GM18499 (cell line): ENCODE results near the gene BTBD7.

Experiments used
- ATAC-seq: cut with Tn5 transposase; IDR thresholded peaks from one replicate; pipeline ENCODE4 v1.9.1; 2021; ENCODE audit warnings: moderate number of reproducible peaks; ENCODE audit not compliant: insufficient read depth, unreplicated experiment

Gene BTBD7

DNA sequence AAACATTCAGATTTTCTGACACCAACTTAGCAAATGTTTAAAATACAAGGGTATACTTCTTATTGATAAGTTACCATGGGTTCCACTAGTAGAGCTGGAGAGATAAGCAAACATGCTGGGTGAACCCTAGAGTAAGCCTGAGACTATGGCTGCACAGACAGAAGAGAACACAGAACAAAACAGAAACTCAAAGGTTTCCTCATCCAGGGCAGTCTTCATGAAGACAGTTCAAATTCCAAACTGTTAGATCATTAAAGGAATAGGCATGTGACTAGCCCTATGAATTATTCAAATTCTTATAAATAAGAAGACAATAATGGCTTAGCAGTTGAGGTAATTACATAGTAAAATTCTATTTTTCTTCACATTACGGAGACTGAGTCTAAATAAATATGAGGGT lies 28.1 kb downstream of the BTBD7 start:
- ATAC-seq: no peak

DNA sequence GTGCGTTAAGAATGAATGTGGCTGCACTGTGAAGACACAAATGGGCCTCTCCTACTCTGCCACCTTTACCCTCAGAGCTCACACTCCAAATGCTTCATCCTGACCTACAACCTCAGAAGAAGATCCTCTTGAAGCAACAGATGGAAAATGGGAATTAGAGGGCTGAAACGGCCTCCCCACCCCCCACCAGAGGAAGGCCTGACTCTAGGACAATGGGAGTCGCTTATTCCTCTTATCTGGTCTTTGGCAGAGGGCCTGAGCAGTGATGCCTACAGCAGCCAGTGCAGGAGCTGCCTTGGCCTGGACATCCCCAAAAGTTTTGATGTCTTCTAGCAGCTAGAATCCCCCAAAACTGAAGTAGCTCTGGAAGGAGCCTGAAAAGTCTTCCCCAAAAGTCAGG lies 29.2 kb downstream of the BTBD7 start:
- no peak for ATAC-seq

DNA sequence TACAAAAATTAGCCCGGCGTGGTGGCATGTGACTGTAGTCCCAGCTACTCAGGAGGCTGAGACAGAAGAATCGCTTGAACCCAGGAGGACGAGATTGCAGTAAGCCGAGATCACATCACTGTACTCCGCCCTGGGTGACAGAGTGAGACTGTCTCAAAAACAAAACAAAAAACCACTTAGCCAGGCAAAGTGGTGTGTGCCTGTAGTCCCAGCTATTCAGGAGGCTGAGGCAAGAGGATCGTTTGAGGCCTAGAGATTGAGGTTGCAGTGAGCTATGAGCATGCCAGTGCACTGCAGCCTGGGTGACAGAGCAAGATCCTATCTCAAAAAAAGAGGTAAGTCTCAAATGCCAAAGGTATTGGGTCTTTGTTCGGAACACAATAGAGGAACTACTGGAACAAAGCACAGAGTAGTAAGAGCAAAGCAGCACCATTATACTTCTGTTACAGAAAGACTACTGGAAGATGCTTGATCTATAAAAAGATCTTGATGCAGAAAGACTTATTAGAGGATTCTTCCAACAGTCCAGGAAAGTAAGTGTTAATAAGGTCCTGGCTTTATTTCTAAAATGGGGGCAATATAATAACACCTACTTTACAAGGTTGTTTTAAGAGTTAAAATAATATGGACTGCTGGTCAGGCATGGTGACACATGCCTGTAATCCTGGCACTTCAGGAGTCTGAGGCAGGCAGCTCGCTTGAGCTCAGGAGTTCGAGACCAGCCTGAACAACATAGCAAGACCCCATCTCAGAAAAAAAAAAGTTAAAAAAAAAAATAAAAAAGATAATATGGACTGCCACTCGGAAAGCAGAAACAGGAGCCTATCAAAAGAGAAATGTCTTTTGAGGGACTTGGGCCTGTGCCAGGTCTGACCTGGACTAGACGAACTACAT lies 29.9 kb downstream of the BTBD7 start:
- no peak for ATAC-seq

DNA sequence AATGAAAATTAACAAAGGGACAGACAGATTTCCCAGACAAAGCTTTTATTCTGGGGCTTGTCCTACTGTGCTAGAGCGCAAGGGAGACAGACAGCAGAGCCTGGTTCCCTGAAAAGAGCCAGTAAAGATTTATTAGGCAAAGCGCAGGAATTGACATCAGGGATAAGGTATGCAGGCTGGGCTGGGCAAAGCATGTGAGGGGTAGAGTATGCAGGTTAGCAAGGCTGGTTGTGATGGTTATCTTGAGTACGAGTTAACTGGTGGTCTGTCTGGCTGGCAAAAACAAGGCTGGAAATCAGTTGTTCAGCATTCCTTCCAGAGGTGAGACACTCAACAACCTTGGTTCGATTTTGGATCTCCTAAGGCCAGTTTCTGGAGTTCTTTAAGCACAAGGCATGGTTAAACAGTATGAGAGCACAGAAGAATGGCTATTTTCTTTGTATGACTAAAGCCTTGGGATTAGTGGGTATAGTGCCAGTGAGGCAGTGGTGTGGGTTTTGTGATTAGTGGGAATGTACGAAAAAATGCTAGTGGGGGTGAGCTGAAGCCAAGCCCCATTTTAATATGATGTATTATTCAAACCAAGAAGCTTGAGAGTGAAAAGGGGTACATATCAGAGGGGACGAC lies 30.9 kb downstream of the BTBD7 start:
- no peak for ATAC-seq

DNA sequence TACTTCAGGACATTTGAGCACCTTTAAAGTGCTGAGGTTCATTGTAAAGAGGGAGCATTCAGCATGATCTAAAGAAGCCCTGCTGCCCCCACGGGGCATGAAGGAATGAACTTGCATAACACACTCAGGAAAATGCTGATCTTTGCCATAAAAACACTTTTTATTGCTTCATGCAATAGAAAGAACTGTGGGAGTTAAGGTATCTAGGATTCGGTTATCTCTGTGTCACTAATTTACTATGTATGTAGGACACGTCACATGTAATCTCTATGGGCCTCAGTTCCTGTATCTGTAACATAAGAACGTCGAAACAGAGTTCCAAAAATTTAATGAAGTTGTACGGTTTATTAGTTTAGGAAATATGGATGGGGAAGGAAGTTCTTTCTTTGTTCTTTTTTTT lies 33.0 kb downstream of the BTBD7 start:
- no peak for ATAC-seq

DNA sequence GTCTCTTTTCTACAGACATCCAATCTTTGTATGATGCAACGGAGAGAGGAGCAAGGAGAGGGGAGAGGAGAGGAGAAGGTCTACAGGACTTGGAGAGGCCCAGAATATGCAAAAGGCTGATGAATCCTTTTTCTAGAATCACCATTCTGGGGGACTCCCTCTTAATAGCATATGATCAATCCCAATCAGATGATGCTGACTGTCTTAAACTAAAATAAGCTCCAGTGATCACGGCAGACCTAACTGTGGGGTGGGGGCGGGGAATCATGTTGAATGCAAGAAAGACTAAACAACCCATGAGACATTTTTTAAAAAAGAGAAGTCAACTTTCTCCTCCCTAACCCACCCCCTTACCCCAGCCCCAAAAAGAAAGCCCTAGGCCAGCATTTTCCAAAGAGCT lies 33.4 kb downstream of the BTBD7 start:
- no peak for ATAC-seq

DNA sequence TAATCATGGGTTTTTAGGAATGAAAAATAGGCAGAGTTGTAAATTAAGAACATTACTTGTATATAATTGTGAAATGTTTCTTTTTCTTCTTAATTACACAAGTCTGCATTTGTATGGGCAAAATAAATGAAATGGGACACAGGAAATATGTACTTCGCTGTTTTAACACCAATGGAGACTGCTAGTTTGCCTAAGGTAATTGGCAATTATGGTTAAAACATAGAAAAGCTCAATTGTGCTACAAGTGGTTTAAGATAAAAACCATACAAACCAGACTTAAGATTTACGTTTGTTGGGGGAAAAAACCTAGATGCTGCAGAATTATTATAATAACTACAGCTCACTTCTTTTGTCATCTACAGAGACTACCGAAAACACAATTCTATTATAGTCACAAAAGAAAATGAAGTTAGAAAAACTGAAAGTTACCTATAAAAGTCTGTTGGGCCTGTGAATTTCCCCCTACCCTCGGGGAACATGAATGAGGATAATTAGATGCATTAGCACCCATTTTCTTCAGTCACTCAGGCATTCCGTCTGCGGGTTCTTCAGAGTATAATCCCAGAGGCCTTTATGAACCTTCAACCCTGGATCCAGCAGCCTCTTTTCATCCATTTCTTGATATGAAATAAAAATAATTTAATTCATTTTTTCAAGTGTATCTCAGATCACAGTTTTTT lies 37.2 kb downstream of the BTBD7 start:
- no peak for ATAC-seq

DNA sequence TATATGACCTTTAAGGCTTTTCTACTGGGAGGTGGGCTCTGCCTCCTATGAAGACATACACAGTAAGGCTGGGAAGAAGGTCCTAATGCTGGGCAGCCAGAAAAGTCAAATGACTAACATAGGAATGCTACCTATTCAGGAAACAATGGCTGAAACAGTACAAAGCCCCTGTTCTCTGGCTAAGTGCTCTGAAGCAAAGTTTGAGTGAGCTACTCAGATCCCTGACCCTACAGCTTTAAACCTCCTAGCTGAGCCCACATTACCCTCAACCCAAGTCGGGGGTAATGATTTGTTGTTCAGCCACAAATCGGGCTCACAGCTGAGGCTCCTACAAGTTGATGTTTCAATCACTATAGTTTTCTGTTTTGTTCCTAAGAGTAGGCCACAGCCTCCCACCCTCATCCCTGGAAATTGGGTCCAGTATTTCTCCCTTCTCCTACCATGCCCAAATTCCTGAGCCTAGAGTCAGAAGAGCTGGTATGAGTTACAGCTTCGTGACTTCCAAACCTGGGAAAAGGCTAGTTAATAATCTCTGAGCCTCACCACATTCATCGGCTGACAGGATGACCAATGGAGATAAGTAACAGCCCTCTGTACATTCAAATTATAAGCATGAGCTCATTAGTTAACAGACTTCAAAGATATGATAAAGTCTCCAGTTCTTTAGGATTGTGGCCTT lies 46.5 kb downstream of the BTBD7 start:
- no peak for ATAC-seq

DNA sequence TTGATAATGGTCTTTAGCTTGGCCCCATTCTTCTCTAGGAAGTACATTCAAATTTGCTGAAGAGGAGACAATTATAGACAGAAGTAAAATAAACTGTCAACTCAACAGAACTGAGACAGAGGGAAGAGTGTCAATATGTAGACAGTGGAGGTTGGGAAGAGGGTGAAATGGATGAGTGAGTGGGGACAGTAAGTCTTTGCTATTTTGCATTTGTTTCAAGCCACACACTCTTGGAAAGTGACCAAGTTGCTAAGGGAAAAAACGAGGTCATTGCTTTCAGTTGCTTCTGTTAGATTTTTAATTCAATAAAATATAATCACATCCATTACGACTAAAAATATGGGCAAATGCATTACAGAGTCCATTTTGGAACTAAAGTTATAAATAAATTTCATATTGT lies 47.8 kb downstream of the BTBD7 start:
- no peak for ATAC-seq

DNA sequence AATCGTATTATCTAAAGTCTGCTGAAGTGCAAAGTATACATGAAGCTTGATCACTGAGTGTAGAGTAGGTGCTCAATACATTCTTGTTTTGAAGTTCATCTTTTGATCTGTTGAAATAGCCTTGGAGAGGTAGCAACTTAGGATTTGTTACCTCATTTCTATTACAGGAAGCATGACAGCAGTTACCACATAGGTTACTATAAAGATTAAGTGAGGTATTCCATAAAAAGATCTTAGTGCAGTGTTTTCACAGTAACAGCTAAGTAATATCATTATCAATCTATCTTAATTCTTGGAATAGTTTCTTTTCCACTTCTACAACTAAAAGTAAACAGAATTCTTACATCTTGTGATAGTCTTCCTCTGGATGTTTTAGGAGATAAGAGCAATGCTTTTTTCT lies 50.9 kb downstream of the BTBD7 start:
- no peak for ATAC-seq

DNA sequence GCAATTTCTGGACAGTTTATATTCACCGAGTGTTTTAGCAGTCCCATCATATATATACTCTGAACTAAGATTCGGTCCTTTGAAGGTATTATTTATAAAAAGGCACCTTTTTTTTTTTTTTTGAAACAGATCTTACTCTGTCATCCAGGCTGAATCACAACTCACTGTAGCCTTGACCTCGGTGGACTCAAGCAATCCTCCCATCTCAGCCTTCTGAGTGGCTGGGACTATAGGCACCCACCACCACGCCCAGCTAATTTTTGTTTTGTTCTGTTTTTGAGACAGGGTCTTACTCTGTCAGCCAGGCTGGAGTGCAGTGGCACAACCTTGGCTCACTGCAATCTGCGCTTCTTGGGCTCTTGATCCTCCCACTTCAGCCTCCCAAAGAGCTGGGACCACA lies 52.1 kb downstream of the BTBD7 start:
- ATAC-seq: no peak

DNA sequence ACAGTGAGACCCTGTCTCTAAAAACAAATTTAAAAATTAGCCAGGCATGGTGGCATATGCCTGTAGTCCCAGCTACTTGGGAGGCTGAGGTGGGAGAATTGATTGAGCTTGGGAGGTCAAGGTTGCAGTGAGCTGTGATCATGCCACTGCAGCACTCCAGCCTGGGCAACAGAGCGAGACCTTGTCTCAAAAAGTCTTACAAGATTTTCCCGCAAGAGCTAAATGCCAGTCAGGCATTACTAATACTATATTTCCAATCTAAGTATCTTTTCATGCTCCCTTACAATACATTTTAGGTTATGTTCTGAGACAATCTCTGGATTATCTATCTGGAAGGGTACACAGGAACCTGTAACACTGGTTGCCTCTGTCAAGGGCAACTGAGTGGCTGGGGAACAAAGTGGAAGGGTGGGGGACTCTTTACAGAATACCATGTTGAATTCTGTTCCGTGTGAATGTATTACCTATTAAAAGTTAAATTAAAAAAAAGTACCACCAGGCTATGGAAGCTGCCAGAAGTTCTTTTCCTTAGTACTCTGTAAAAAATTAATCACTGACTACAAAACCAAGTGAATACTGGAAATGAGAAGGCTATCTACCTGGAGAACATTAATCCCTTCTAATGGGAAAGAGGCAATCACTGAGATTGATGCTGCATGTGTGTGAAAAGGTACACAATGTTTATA lies 56.7 kb downstream of the BTBD7 start:
- ATAC-seq: no peak

DNA sequence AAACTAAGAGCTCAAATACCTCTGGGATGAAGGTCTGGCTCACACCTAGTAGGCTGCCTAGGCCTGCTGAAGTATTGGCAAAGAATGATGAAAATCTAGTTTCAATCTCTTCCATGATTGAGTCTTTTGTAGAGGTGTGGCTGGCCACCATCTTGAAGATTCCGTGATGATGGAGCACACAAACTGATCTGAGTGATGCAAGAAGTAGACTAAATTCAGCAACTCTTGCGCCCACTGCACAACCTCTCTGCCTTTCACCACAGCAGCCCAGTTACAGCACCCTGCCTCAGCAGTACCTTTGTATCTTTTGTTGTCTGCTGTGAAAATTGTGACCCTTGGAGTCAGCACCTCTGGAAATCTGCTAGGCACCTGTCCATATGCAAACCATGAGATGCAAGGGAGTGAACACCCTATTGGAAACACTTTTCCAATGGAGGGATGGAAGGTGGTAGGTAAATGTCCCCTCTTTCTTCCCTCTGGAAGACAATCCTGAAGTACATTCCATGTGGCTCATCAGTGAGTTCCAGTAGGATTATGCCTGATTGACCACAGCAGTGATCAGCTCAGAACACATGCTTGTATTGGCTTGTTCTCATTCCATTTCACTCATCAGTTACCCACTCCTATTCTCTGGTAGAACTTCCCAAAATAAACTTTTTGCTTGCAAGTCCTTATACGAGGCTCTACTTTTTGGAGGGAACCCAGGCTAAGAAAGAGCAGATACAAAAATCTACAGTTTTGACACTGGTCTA lies 58.6 kb downstream of the BTBD7 start:
- ATAC-seq: no peak

DNA sequence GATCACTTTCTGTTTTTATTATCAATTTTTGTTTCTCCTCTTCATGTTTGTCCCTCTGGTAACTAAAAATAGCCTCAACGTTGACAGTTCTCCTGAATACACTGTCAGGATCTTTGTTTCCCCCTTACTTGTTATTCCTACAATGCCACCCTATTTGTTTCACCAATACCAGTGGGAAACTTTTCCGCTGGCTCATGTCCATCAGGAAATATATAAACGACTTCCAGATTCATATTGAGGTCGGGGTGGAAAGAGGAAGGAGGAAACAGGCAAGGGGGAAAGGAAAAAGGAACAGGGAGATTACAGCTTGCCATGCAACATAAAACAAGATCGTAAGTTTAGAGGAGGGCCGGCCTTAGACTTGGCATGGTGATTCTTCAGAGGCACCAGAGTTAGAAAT lies 61.7 kb downstream of the BTBD7 start:
- ATAC-seq: no peak

DNA sequence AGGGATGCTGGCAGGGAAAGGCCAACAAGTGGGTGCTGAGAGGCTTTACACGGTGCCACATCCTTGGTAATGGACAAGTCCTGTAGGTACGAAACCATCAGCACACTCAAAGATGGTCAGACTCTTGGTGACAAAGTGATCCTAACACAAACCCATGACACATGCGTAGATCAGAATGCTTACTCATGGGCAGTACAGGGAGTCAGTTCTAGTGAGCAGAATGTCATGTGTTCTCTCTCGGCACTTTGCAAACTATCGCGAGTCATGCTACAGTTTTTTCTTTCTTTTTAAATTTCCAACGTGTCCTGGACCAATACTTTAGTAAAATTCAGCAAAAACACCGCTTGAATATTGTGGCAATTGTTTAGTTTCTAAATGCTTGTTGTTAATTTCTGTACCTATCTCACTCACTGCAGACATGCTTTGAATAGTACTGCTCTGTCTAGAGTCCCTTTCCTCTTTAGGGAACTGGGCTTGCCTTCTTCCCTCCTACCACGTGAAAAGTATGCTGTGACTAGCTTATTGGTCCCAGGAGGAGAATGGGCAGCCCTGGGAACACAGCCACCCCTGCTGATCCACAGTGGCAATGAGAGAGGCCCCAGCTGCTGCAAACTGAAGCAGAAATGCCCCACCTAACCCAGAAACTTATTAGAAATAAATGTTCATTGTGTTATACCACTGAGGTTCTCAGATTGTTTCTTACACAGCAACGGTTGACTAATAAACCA lies 63.3 kb downstream of the BTBD7 start:
- no peak for ATAC-seq

DNA sequence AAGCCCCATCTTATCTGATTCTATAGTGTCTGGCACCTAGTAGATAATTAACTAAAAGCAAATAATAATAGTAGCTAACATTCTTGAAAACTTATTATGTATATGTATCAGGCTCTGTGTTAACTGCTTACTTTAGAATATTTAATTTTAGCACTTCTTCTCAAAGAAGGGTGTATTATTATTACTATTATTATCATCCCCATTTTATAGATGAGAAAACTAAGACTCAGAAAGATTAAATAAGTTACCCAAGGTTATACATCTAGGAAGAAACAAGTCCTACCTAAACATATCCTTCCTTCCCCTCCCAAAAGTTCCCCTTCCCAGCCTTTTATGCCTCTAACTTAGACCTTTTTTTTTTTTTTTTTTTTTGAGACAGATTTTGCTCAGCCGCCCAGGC lies 64.4 kb downstream of the BTBD7 start:
- no peak for ATAC-seq

DNA sequence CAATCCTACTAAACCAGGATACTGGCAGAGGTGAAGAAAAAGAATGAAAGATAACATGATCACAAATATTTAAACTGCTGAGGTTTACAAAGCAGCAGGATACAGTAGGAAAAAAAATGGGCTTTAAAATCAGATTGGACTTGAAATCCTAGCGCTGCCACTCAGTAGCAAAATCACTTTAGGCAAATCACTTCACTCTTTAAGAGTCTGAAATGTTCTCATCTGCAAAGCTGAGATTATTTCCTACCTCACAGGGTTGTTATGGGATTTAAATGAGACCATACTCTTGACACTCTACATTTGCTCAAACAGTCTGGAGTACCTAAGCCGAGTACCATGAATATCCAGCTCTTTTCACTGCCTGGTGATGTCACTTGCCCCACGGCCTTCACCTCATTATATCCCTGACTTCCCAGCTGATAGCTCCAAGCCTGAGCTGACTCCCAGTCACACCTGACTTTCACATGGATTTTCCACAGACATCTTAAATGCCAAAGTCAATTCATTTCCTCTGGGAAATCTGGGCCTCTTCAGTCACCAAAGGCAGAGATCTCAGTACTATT lies 65.6 kb downstream of the BTBD7 start:
- ATAC-seq: no peak

DNA sequence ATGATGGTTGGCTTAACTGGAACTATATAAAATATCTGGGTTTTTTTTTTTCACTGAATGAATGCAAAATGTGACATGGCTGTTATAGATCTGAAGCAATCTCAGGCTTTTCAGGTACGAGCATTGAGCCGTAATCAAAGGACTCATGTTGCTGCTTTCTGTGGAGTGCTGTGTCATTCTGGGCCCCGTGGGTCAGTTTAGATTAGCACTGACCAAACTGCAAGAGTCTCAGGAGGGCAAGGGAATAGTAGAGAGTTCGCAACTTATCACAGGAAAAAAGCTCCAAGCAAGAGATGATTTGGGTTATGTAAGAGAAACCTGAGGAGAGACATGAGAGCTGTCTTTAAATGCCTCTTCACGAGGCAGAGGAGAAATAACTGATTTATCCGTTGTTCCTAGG lies 66.7 kb downstream of the BTBD7 start:
- ATAC-seq: no peak

DNA sequence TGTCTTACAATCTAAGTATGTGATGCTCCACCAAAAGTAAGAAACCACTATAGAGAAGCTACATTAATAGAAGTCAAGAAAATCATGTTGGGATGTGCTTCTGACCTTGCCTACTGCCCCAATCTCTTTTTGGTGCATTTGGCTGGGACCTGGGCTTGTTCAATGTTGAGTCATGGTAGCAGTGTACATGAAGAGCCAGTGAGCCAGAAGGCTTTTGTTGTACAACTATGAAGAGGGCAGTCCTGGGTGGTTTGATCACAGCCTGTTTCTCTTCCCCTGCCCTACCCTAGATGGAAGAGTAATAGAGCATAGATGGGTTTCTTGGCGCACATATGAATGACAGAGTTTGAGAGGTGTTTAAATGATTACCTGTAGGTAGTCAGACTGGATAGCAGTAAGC lies 69.4 kb downstream of the BTBD7 start:
- no peak for ATAC-seq
